HepG2 (cell line): ENCODE results near the gene ST6GALNAC6. TPM values are rescaled to one million over a fixed set of nuclear protein-coding genes. Genes with fewer than 3 reads are reported as not detected.

Experiments used
- FOXK2 ChIP-seq: fragments of 450-650 bp; IDR thresholded peaks from 2 replicates; pipeline ENCODE4 v1.6.1; 2016
- HNF4G ChIP-seq, 2 experiments: sonication (generic) in 1 of 2; formaldehyde crosslinking in 1 of 2; IDR thresholded peaks; 2 replicates each; pipeline versions ENCODE4 v1.4.0 to v1.6.1; 2011 to 2020; ENCODE audit warnings: borderline replicate concordance in 2 of 2, low read depth in 2 of 2, mild to moderate bottlenecking in 2 of 2, low read length in 1 of 2, missing genetic modification reagents in 1 of 2, moderate library complexity in 1 of 2
- MTF1 ChIP-seq: sonication (generic); formaldehyde crosslinking; IDR thresholded peaks from 2 replicates; pipeline ENCODE4 v1.5.0; 2020; ENCODE audit warnings: missing genetic modification reagents
- SMARCE1 ChIP-seq: fragments of 450-650 bp; IDR thresholded peaks from 2 replicates; pipeline ENCODE4 v1.6.1; 2017; ENCODE audit warnings: borderline replicate concordance
- SP2 ChIP-seq: sonication (generic); formaldehyde crosslinking; IDR thresholded peaks from 2 replicates; pipeline ENCODE4 v1.5.1; 2020; ENCODE audit warnings: mild to moderate bottlenecking, missing genetic modification reagents
- SP5 ChIP-seq: IDR thresholded peaks from 2 replicates; pipeline ENCODE4 v1.6.1; 2016; ENCODE audit warnings: low read depth, borderline replicate concordance
- ZNF878 ChIP-seq: sonication (generic); formaldehyde crosslinking; IDR thresholded peaks from 2 replicates; pipeline ENCODE4 v1.8.1; 2023; ENCODE audit warnings: mild to moderate bottlenecking, missing genetic modification reagents, moderate library complexity
- polyA plus RNA-seq, 8 experiments: library from polyadenylated mRNA; depleted of rRNA in 3 of 8; stranded (reverse) in 7 of 8; unstranded in 1 of 8; fragments of >200 nt; fragmentation: Illumina TruSeq in 4 of 8; extraction: Trizol in 4 of 8; gene quantifications; 2 replicates each; pipeline versions ENCODE4 v1.2.1 to v1.2.3, GENCODE V29; 2011 to 2016; ENCODE audit warnings: low read depth in 4 of 8, missing spikeins in 1 of 8, mixed read lengths in 1 of 8; ENCODE audit not compliant: insufficient read depth in 1 of 8
- total RNA-seq, 5 experiments: library from RNA; depleted of rRNA; stranded (reverse); fragments of >200 nt; fragmentation: Illumina TruSeq; extraction: Trizol; gene quantifications; 2 replicates each; pipeline ENCODE4 v1.2.3, GENCODE V29; 2016; ENCODE audit warnings: low read depth in 1 of 5
- TF ChIP-seq, protein P1 (sequence below): IDR thresholded peaks from 2 replicates; pipeline ENCODE4 v1.4.0; 2020; ENCODE audit warnings: mild to moderate bottlenecking, missing genetic modification reagents
- TF ChIP-seq, protein P2 (sequence below): IDR thresholded peaks from 2 replicates; pipeline ENCODE4 v1.6.1; 2012; ENCODE audit warnings: low read length, improper control_type of control experiment
- TF ChIP-seq, protein P3 (sequence below): sonication (generic); formaldehyde crosslinking; IDR thresholded peaks from 2 replicates; pipeline ENCODE4 v1.4.0; 2020; ENCODE audit warnings: missing genetic modification reagents
- TF ChIP-seq, protein P4 (sequence below): sonication (generic); formaldehyde crosslinking; IDR thresholded peaks from 2 replicates; pipeline ENCODE4 v1.8.0; 2022; ENCODE audit warnings: missing genetic modification reagents, mild to moderate bottlenecking, moderate library complexity, borderline replicate concordance
- TF ChIP-seq, protein P5 (sequence below): sonication (generic); formaldehyde crosslinking; IDR thresholded peaks from 2 replicates; pipeline ENCODE4 v1.5.0; 2020; ENCODE audit warnings: mild to moderate bottlenecking, missing genetic modification reagents, borderline replicate concordance

ST6GALNAC6 gene
- total and polyA plus RNA-seq, 2 of the 13 experiments (the other 11 are each of a cell fraction or from before 2014, with no cell fraction given): 18.5 to 65.4 TPM

DNA sequence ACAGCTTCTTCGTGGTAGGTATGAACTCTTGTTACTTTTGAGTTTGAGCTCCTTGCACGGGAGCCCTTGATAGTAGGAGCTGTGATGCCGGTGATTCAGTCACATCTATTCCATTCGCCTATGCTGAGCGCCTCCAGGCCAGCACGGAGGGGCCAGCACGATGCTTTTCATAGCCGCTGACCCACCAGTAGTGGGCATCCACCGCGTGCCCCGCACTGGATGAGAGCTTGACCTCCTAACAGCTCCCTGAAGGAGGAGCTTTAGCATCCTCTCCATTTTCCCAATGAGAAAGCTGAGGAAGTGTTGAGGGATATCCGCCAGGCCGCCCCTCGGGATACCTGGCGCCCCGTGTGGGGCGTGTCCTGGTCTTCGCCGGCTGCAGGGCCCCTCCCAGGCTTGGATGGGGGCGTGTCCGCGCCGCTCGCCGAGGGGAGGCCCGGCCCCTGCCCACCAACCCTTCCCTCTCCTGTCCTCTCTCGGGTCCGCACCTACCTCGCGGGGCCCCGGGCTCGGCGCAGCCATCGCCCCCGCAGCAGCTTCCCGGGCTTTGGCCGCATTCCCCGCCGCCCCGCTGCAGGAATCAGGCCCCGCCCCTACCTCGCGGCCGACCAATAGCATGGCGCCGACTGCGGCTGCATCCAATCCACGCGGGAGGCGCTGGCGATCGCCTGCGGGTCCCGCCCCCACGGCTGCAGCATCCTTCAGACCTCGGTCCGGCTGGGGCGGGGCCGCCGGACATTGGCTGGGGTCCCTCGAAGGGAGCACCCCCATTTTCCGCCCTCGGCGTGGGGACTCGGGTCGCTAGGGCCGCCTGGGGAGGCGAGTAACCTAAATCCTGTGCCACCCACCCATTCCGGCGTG lies 31.1 kb upstream of the ST6GALNAC6 start, which contains the start of gene PIP5KL1 (continued):
- TF ChIP-seq ZNF878 (CRISPR knock-in tag) (no peak), HNF4G (IDR thresholded peaks at IDR 0.05; ENCODE audit: borderline replicate concordance, low read depth, low read length) (no peak), HNF4G (CRISPR knock-in tag; IDR thresholded peaks at IDR 0.05; ENCODE audit: borderline replicate concordance, low read depth) (no peak), FOXK2 (no peak), SP5 (CRISPR knock-in tag) (peak; percentile 45; the same call in 1 of the 2 replicates), MTF1 (CRISPR knock-in tag) (no peak), SP2 (CRISPR knock-in tag) (peak; percentile 86), SMARCE1 (no peak)
- TF ChIP-seq, protein P1, sequence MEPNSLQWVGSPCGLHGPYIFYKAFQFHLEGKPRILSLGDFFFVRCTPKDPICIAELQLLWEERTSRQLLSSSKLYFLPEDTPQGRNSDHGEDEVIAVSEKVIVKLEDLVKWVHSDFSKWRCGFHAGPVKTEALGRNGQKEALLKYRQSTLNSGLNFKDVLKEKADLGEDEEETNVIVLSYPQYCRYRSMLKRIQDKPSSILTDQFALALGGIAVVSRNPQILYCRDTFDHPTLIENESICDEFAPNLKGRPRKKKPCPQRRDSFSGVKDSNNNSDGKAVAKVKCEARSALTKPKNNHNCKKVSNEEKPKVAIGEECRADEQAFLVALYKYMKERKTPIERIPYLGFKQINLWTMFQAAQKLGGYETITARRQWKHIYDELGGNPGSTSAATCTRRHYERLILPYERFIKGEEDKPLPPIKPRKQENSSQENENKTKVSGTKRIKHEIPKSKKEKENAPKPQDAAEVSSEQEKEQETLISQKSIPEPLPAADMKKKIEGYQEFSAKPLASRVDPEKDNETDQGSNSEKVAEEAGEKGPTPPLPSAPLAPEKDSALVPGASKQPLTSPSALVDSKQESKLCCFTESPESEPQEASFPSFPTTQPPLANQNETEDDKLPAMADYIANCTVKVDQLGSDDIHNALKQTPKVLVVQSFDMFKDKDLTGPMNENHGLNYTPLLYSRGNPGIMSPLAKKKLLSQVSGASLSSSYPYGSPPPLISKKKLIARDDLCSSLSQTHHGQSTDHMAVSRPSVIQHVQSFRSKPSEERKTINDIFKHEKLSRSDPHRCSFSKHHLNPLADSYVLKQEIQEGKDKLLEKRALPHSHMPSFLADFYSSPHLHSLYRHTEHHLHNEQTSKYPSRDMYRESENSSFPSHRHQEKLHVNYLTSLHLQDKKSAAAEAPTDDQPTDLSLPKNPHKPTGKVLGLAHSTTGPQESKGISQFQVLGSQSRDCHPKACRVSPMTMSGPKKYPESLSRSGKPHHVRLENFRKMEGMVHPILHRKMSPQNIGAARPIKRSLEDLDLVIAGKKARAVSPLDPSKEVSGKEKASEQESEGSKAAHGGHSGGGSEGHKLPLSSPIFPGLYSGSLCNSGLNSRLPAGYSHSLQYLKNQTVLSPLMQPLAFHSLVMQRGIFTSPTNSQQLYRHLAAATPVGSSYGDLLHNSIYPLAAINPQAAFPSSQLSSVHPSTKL: no peak; the same call in 1 of the 2 replicates
- TF ChIP-seq, protein P2, sequence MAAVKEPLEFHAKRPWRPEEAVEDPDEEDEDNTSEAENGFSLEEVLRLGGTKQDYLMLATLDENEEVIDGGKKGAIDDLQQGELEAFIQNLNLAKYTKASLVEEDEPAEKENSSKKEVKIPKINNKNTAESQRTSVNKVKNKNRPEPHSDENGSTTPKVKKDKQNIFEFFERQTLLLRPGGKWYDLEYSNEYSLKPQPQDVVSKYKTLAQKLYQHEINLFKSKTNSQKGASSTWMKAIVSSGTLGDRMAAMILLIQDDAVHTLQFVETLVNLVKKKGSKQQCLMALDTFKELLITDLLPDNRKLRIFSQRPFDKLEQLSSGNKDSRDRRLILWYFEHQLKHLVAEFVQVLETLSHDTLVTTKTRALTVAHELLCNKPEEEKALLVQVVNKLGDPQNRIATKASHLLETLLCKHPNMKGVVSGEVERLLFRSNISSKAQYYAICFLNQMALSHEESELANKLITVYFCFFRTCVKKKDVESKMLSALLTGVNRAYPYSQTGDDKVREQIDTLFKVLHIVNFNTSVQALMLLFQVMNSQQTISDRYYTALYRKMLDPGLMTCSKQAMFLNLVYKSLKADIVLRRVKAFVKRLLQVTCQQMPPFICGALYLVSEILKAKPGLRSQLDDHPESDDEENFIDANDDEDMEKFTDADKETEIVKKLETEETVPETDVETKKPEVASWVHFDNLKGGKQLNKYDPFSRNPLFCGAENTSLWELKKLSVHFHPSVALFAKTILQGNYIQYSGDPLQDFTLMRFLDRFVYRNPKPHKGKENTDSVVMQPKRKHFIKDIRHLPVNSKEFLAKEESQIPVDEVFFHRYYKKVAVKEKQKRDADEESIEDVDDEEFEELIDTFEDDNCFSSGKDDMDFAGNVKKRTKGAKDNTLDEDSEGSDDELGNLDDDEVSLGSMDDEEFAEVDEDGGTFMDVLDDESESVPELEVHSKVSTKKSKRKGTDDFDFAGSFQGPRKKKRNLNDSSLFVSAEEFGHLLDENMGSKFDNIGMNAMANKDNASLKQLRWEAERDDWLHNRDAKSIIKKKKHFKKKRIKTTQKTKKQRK: no peak
- TF ChIP-seq, protein P3, sequence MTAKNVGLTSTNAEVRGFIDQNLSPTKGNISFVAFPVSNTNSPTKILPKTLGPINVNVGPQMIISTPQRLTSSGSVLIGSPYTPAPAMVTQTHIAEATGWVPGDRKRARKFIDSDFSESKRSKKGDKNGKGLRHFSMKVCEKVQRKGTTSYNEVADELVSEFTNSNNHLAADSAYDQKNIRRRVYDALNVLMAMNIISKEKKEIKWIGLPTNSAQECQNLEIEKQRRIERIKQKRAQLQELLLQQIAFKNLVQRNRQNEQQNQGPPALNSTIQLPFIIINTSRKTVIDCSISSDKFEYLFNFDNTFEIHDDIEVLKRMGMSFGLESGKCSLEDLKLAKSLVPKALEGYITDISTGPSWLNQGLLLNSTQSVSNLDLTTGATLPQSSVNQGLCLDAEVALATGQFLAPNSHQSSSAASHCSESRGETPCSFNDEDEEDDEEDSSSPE (CRISPR knock-in tag): 0 out of 2 replicates have a peak, but pooled peaks have one; percentile 49
- TF ChIP-seq, protein P4, sequence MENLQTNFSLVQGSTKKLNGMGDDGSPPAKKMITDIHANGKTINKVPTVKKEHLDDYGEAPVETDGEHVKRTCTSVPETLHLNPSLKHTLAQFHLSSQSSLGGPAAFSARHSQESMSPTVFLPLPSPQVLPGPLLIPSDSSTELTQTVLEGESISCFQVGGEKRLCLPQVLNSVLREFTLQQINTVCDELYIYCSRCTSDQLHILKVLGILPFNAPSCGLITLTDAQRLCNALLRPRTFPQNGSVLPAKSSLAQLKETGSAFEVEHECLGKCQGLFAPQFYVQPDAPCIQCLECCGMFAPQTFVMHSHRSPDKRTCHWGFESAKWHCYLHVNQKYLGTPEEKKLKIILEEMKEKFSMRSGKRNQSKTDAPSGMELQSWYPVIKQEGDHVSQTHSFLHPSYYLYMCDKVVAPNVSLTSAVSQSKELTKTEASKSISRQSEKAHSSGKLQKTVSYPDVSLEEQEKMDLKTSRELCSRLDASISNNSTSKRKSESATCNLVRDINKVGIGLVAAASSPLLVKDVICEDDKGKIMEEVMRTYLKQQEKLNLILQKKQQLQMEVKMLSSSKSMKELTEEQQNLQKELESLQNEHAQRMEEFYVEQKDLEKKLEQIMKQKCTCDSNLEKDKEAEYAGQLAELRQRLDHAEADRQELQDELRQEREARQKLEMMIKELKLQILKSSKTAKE (CRISPR knock-in tag): no peak
- TF ChIP-seq, protein P5, sequence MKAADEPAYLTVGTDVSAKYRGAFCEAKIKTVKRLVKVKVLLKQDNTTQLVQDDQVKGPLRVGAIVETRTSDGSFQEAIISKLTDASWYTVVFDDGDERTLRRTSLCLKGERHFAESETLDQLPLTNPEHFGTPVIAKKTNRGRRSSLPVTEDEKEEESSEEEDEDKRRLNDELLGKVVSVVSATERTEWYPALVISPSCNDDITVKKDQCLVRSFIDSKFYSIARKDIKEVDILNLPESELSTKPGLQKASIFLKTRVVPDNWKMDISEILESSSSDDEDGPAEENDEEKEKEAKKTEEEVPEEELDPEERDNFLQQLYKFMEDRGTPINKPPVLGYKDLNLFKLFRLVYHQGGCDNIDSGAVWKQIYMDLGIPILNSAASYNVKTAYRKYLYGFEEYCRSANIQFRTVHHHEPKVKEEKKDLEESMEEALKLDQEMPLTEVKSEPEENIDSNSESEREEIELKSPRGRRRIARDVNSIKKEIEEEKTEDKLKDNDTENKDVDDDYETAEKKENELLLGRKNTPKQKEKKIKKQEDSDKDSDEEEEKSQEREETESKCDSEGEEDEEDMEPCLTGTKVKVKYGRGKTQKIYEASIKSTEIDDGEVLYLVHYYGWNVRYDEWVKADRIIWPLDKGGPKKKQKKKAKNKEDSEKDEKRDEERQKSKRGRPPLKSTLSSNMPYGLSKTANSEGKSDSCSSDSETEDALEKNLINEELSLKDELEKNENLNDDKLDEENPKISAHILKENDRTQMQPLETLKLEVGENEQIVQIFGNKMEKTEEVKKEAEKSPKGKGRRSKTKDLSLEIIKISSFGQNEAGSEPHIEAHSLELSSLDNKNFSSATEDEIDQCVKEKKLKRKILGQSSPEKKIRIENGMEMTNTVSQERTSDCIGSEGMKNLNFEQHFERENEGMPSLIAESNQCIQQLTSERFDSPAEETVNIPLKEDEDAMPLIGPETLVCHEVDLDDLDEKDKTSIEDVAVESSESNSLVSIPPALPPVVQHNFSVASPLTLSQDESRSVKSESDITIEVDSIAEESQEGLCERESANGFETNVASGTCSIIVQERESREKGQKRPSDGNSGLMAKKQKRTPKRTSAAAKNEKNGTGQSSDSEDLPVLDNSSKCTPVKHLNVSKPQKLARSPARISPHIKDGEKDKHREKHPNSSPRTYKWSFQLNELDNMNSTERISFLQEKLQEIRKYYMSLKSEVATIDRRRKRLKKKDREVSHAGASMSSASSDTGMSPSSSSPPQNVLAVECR (CRISPR knock-in tag): peak; percentile 41; the same call in 1 of the 2 replicates
